Smooth muscle cell of the brain vasculature (primary cell): ENCODE results near the gene ALDH3B2.

ENCODE experiments used
- DNase-seq: peaks from one replicate; pipeline ENCODE4 v3.0.0-alpha.2; 2012; ENCODE audit warnings: low read depth, low spot score

Gene ALDH3B2

GRCh38 chr11:67613960-67614715, 60.3 kb downstream of the ALDH3B2 start:
- DNase-seq: peak; percentile 20

GRCh38 chr11:67613313-67613959, 61.0 kb downstream of the ALDH3B2 start:
- DNase-seq: no peak

GRCh38 chr11:67612751-67613150, 61.7 kb downstream of the ALDH3B2 start:
- DNase-seq: no peak
